SK-MEL-5 (cell line): ENCODE measurements around the gene CHN2. TPM values are rescaled to one million over a fixed set of nuclear protein-coding genes. Genes with fewer than 3 reads are reported as not detected.

Experiments
- DNase-seq: peaks from one replicate; pipeline ENCODE4 v3.0.0-alpha.2; 2016; ENCODE audit warnings: low read depth, low spot score
- in situ Hi-C: cut with HindIII; loops from 2 replicates; pipeline ENCODE4 v1.10.0; 2016; ENCODE audit warnings: low sequenced_read_pairs, high pct_unique_total_duplicates, low pct_unique_long_range_greater_than_20kb
- total RNA-seq: library from RNA; depleted of rRNA; stranded (reverse); fragments of >200 nt; shearing (Covaris generic); gene quantifications from 2 replicates; pipeline ENCODE4 v1.2.3, GENCODE V29; 2014

The CHN2 gene
- total RNA-seq, 1 experiment from 2014 or later = 39.5 TPM

GRCh38 chr7:29353810-29354209, 159.2 kb downstream of the CHN2 start:
- no peak for DNase-seq
- in situ Hi-C loops = no loop called here

GRCh38 chr7:29354340-29354739, 159.8 kb downstream of the CHN2 start:
- no peak for DNase-seq
- in situ Hi-C loops = no loop called here

- in situ Hi-C loops = no loop called here
- DNase-seq = no peak
Measured at GRCh38 chr7:29355388-29355787, 160.8 kb downstream of the CHN2 start.

GRCh38 chr7:29356631-29357030, 162.1 kb downstream of the CHN2 start:
- no peak for DNase-seq
- in situ Hi-C loops = no loop called here

- DNase-seq = no peak
- in situ Hi-C loops = no loop called here
Measured at GRCh38 chr7:29359482-29360093, 165.0 kb downstream of the CHN2 start.

- no peak for DNase-seq
Measured at GRCh38 chr7:29360633-29361625, 166.4 kb downstream of the CHN2 start.

GRCh38 chr7:29362380-29362779, 167.8 kb downstream of the CHN2 start:
- DNase-seq = no peak
- in situ Hi-C loops = no loop called here

More at GRCh38 chr7:29360633-29361625, 166.4 kb downstream of the CHN2 start:
- in situ Hi-C loops = no loop called here

- no peak for DNase-seq
- in situ Hi-C loops = no loop called here
Measured at GRCh38 chr7:29363636-29364425, 169.3 kb downstream of the CHN2 start.

GRCh38 chr7:29364661-29365060, 170.1 kb downstream of the CHN2 start:
- in situ Hi-C loops = no loop called here
- DNase-seq = no peak

GRCh38 chr7:29365423-29365822, 170.8 kb downstream of the CHN2 start:
- no peak for DNase-seq
- in situ Hi-C loops = no loop called here

GRCh38 chr7:29367784-29368183, 173.2 kb downstream of the CHN2 start:
- DNase-seq = no peak
- in situ Hi-C loops = no loop called here

- no peak for DNase-seq
- in situ Hi-C loops = no loop called here
Measured at GRCh38 chr7:29369909-29370488, 175.4 kb downstream of the CHN2 start.

GRCh38 chr7:29370531-29371314, 176.1 kb downstream of the CHN2 start:
- no peak for DNase-seq
- in situ Hi-C loops = no loop called here

- in situ Hi-C loops = no loop called here
- DNase-seq = no peak
Measured at GRCh38 chr7:29371472-29371871, 176.9 kb downstream of the CHN2 start.

GRCh38 chr7:29372351-29373090, 177.9 kb downstream of the CHN2 start:
- no peak for DNase-seq
- in situ Hi-C loops = no loop called here
